Ectodermal cell (in vitro differentiated cells): Measurements from ENCODE around the gene IL21R.
"Not testable (repeated sequence)": the region's sequence is repeated elsewhere in the genome, so short reads cannot be mapped to it uniquely, and the experiment has no call there.

Source experiments
- H3K27ac ChIP-seq: 2 replicates; pipeline ENCODE4 v1.7.0; 2013; ENCODE audit warnings: mild to moderate bottlenecking, low read depth, low read length; ENCODE audit not compliant: insufficient read depth, poor library complexity, severe bottlenecking
- H3K27me3 ChIP-seq: 2 replicates; pipeline ENCODE4 v1.7.0; 2013; ENCODE audit warnings: mild to moderate bottlenecking, low read length; ENCODE audit not compliant: insufficient read depth, control insufficient read depth, poor library complexity, severe bottlenecking
- H3K36me3 ChIP-seq: one replicate; pipeline ENCODE4 v1.7.0; 2013; ENCODE audit warnings: low read length; ENCODE audit not compliant: control insufficient read depth, insufficient read depth
- H3K4me1 ChIP-seq: one replicate; pipeline ENCODE4 v1.7.0; 2013; ENCODE audit warnings: low read length; ENCODE audit not compliant: control insufficient read depth, insufficient read depth
- H3K4me3 ChIP-seq: 2 replicates; pipeline ENCODE4 v1.7.0; 2013; ENCODE audit warnings: low read depth, low read length, control low read depth; ENCODE audit not compliant: insufficient read depth
- H3K9me3 ChIP-seq: 2 replicates; pipeline ENCODE4 v1.7.0; 2013; ENCODE audit warnings: mild to moderate bottlenecking, low read length, moderate library complexity; ENCODE audit not compliant: control insufficient read depth
- WGBS, 2 experiments: methylation state at CpG; one replicate each; pipeline ENCODE4 v1.1.7; 2013; ENCODE audit warnings: missing lambda C conversion rate in 2 of 2; 5-methylcytosine and 5-hydroxymethylcytosine counted together

Gene IL21R

GRCh38 chr16:27386674-27387073, 15.3 kb upstream of the IL21R start:
- 92 to 100% methylated on average over 3 of the region's 4 CpGs for WGBS, 2 experiments

DNA sequence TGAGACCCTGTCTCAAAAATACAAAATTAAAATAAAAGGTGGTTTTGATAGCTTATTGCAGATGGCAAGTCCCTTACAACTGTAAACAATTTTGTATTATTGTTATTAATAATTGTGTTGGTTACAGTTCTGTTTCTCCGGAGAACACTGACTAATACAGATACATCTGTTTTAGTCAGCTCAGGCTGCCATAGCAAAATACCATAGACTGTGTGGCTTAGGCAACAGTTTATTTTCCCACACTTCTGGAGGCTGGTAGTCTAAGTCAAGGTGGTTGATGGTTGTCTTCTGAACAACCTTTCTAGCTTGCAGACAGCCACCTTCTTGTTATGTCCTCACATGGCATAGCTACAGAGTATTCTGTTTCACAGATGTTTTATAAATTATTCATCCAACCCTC, 14.2 kb upstream of the IL21R start:
- Histone ChIP-seq H3K4me3 (no peak overlapping the region), H3K9me3 (no peaks in the 10 kb centered on the region), H3K27me3 (no peaks in the 10 kb centered on the region), H3K4me1 (no peaks in the 10 kb centered on the region), H3K36me3 (no peaks in the 10 kb centered on the region), H3K27ac (no peak overlapping the region)
- WGBS, 2 experiments, result 89% methylated on average over 1 of the region's 1 CpG

More at GRCh38 chr16:27386674-27387073, 15.3 kb upstream of the IL21R start:
- H3K9me3 ChIP-seq, result no peaks in the 10 kb centered on the region
- H3K36me3 ChIP-seq, result no peaks in the 10 kb centered on the region
- H3K4me1 ChIP-seq, result no peaks in the 10 kb centered on the region
- H3K27ac ChIP-seq, result no peak overlapping the region
- no peaks in the 10 kb centered on the region for H3K27me3 ChIP-seq
- H3K4me3 ChIP-seq, result no peak overlapping the region

- no peak overlapping the region for H3K4me3 ChIP-seq
- H3K27ac ChIP-seq, result no peak overlapping the region
- no peaks in the 10 kb centered on the region for H3K36me3 ChIP-seq
- WGBS, 2 experiments, result 89 to 94% methylated on average over 8 of the region's 8 CpGs
- H3K4me1 ChIP-seq, result no peaks in the 10 kb centered on the region
- no peaks in the 10 kb centered on the region for H3K9me3 ChIP-seq
- H3K27me3 ChIP-seq, result no peaks in the 10 kb centered on the region
Measured at GRCh38 chr16:27389272-27389961, 12.6 kb upstream of the IL21R start.

GRCh38 chr16:27390151-27390550, 11.8 kb upstream of the IL21R start:
- Histone ChIP-seq H3K36me3 (no peaks in the 10 kb centered on the region), H3K27me3 (no peaks in the 10 kb centered on the region), H3K4me1 (no peaks in the 10 kb centered on the region), H3K9me3 (no peaks in the 10 kb centered on the region), H3K4me3 (no peak overlapping the region), H3K27ac (no peak overlapping the region)

DNA sequence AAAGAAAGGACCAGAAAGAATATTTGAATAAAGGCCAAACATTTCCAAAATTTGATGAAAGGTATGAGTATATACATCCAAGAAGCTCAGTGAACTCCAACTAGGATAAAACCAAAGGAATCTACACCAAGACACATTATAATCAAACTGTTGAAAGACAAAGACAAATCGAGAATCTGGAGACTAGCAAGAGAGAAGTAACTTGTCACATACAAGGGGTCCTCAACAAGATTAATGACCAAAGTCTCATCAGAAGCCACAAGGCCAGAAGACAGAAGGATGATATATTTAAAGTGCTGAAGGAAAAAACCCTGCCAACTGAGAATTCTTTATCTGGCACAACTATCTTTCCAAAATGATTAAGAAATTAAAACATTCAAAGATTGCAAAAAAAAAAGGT, 9.3 kb upstream of the IL21R start:
- Histone ChIP-seq H3K4me1 (no peaks in the 10 kb centered on the region), H3K36me3 (no peaks in the 10 kb centered on the region), H3K4me3 (no peak overlapping the region), H3K9me3 (no peaks in the 10 kb centered on the region), H3K27ac (no peak overlapping the region), H3K27me3 (no peaks in the 10 kb centered on the region)
- WGBS, 2 experiments, result 100% methylated on average over 1 of the region's 1 CpG; no CpG with 5 or more reads in 1 of the 2 experiments

GRCh38 chr16:27394516-27394915, 7.5 kb upstream of the IL21R start:
- Histone ChIP-seq H3K9me3 (no peaks in the 10 kb centered on the region), H3K4me1 (no peaks in the 10 kb centered on the region), H3K27me3 (no peaks in the 10 kb centered on the region), H3K36me3 (no peaks in the 10 kb centered on the region), H3K4me3 (no peak overlapping the region), H3K27ac (no peak overlapping the region)

DNA sequence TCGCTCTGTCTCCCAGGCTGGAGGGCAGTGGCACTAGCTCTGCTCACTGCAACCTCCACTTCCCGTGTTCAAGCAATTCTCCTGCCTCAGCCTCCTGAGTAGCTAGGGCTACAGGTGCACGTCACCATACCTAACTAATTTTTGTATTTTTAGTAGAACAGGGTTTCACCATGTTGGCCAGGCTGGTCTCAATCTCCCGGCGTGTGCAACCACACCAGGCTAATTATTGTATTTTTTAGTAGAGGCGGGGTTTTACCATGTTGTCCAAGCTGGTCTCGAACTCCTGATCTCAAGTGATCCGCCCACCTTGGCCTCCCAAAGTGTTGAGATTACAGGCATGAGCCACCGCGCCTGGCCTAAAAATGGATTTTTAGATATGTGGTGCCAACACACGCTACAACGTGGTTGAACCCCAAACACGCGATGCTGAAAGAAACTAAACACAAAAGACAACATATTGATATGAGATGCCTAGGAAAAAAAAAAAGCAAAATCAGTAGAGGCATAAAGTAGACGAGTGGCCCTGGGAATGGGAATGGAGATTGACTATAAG, 3.6 kb upstream of the IL21R start:
- H3K4me1 ChIP-seq, result peaks cover 11% of the 10 kb centered on the region
- not testable (repeated sequence) for H3K27ac ChIP-seq, H3K36me3 ChIP-seq, H3K9me3 ChIP-seq, H3K4me3 ChIP-seq, H3K27me3 ChIP-seq
- WGBS, 2 experiments, result 92 to 93% methylated on average over 15 of the region's 15 CpGs

GRCh38 chr16:27398894-27399853, 2.8 kb upstream of the IL21R start:
- no peak overlapping the region for H3K27ac ChIP-seq
- 92 to 93% methylated on average over 6 to 7 of the region's 8 CpGs for WGBS, 2 experiments
- H3K4me1 ChIP-seq, result peaks cover 11% of the 10 kb centered on the region
- H3K36me3 ChIP-seq, result no peaks in the 10 kb centered on the region
- no peaks in the 10 kb centered on the region for H3K27me3 ChIP-seq
- H3K9me3 ChIP-seq, result no peaks in the 10 kb centered on the region
- H3K4me3 ChIP-seq, result no peak overlapping the region

- peaks cover 11% of the 10 kb centered on the region for H3K4me1 ChIP-seq
- WGBS, 2 experiments, result 90 to 100% methylated on average over 2 of the region's 2 CpGs
- H3K27me3 ChIP-seq, result no peaks in the 10 kb centered on the region
- H3K4me3 ChIP-seq, result no peak overlapping the region
- no peak overlapping the region for H3K27ac ChIP-seq
- no peaks in the 10 kb centered on the region for H3K36me3 ChIP-seq
- no peaks in the 10 kb centered on the region for H3K9me3 ChIP-seq
Measured at GRCh38 chr16:27399969-27400368, 2.0 kb upstream of the IL21R start.
